Measurements from ENCODE around the gene R3HDML. TPM values are rescaled to one million over a fixed set of nuclear protein-coding genes. Genes with fewer than 3 reads are reported as not detected.

Gene R3HDML
- total and polyA plus RNA-seq, 2 of the 13 experiments (the other 11 are each of a cell fraction or from before 2014, with no cell fraction given) = not detected

GRCh38 chr20:44355498-44356352 is 18.9 kb downstream of the R3HDML start, which contains the start of gene HNF4A (continued):
- TF ChIP-seq THRA (CRISPR knock-in tag; IDR thresholded peaks at IDR 0.05; ENCODE audit: borderline replicate concordance) (peak; percentile 68; the same call in 1 of the 2 replicates), ZNF577 (CRISPR knock-in tag; IDR thresholded peaks at IDR 0.05; ENCODE audit: borderline replicate concordance, low read depth) (0 out of 2 replicates have a peak, but pooled peaks have one; percentile 38), ZNF232 (CRISPR knock-in tag; IDR thresholded peaks at IDR 0.05; ENCODE audit: borderline replicate concordance) (peak; percentile 95), ZNF296 (CRISPR knock-in tag; conservative IDR thresholded peaks at IDR 0.05) (peak; percentile 96), MXD3 (CRISPR knock-in tag; IDR thresholded peaks at IDR 0.05) (peak; percentile 65), KAT2B (IDR thresholded peaks at IDR 0.05; ENCODE audit: borderline replicate concordance, low read depth, low read length) (peak; percentile 46; the same call in 1 of the 2 replicates), ZNF703 (CRISPR knock-in tag; IDR thresholded peaks at IDR 0.05; ENCODE audit: borderline replicate concordance) (0 out of 2 replicates have a peak, but pooled peaks have one; percentile 12), PAWR (CRISPR knock-in tag; IDR thresholded peaks at IDR 0.05; ENCODE audit: borderline replicate concordance) (peak; percentile 90; the same call in 1 of the 2 replicates), ZNF737 (CRISPR knock-in tag; IDR thresholded peaks at IDR 0.05; ENCODE audit: borderline replicate concordance) (peak; percentile 68; the same call in 1 of the 2 replicates), RARG (CRISPR knock-in tag; IDR thresholded peaks at IDR 0.05; ENCODE audit: low read depth) (peak; percentile 90; the same call in 1 of the 2 replicates), ZNF33A (CRISPR knock-in tag; IDR thresholded peaks at IDR 0.05; ENCODE audit: borderline replicate concordance) (peak; percentile 15; the same call in 1 of the 2 replicates), NAIF1 (CRISPR knock-in tag; IDR thresholded peaks at IDR 0.05; ENCODE audit: borderline replicate concordance) (peak; percentile 86; the same call in 1 of the 2 replicates), ZNF547 (CRISPR knock-in tag; IDR thresholded peaks at IDR 0.05) (peak; percentile 87; the same call in 1 of the 2 replicates), HMGXB4 (CRISPR knock-in tag; IDR thresholded peaks at IDR 0.05; ENCODE audit: borderline replicate concordance in 1 of 2, low read depth in 1 of 2) (peak; percentile 22 to 92; a peak in 3 of 4 replicates), TRAFD1 (CRISPR knock-in tag; IDR thresholded peaks at IDR 0.05; ENCODE audit: borderline replicate concordance) (no peak), ZNF326 (CRISPR knock-in tag; IDR thresholded peaks at IDR 0.05; ENCODE audit: borderline replicate concordance) (no peak), SUZ12 (IDR thresholded peaks at IDR 0.05; ENCODE audit: low read depth, low read length) (no peak), RFX5 (IDR thresholded peaks at IDR 0.05; ENCODE audit: low read depth, low read length) (peak; percentile 30; the same call in 1 of the 2 replicates), NCOA5 (CRISPR knock-in tag; IDR thresholded peaks at IDR 0.05) (no peak), PATZ1 (CRISPR knock-in tag; IDR thresholded peaks at IDR 0.05) (peak; percentile 67)

Measured in HepG2 (cell line).